OCI-LY7 (cell line): ENCODE results near the gene MTHFR.

ENCODE experiments used
- EZH2phosphoT487 ChIP-seq: fragments of 200-600 bp; sonication (generic); IDR thresholded peaks from 2 replicates; pipeline ENCODE4 v1.6.1; 2018; ENCODE audit warnings: low read depth, borderline replicate concordance, mild to moderate bottlenecking, mixed run types, antibody characterized with exemption, low read length, moderate library complexity, mixed read lengths
- TF ChIP-seq, protein P1 (sequence below): fragments of 200-600 bp; sonication (generic); conservative IDR thresholded peaks from 2 replicates; pipeline ENCODE4 v1.5.1; 2014; ENCODE audit warnings: mild to moderate bottlenecking, antibody characterized with exemption, low read length, moderate library complexity, mixed read lengths

DNA sequence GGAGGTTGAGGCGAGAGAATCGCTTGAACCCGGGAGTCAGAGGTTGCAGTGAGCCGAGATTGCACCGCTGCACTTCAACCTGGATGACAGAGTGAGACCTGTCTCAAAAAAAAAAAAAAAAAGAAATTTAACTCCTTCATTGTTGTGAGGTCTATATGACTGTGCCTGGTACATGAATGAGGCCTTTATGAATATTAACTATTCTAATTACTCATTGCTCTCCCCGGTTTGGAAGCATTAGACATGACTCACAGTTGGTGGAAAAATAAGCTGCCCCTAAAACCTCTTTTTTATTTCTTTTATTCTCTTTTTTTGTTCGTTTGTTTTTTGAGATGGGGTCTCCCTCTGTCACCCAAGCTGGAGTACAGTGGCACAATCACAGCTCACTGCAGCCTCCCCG is 49.7 kb upstream of the MTHFR start:
- TF ChIP-seq, protein P1, sequence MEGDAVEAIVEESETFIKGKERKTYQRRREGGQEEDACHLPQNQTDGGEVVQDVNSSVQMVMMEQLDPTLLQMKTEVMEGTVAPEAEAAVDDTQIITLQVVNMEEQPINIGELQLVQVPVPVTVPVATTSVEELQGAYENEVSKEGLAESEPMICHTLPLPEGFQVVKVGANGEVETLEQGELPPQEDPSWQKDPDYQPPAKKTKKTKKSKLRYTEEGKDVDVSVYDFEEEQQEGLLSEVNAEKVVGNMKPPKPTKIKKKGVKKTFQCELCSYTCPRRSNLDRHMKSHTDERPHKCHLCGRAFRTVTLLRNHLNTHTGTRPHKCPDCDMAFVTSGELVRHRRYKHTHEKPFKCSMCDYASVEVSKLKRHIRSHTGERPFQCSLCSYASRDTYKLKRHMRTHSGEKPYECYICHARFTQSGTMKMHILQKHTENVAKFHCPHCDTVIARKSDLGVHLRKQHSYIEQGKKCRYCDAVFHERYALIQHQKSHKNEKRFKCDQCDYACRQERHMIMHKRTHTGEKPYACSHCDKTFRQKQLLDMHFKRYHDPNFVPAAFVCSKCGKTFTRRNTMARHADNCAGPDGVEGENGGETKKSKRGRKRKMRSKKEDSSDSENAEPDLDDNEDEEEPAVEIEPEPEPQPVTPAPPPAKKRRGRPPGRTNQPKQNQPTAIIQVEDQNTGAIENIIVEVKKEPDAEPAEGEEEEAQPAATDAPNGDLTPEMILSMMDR, result no peak
- no peak for TF ChIP-seq EZH2phosphoT487
